Femur (tissue), 1 donor: ENCODE results near the gene SLC15A3.

Experiments used
- DNase-seq: peaks from one replicate; pipeline ENCODE4 v3.0.0-alpha.2; 2017

Gene SLC15A3

GRCh38 chr11:60927600-60927999 is 24.4 kb downstream of the SLC15A3 start:
- DNase-seq, result no peak

GRCh38 chr11:60927061-60927592 is 24.8 kb downstream of the SLC15A3 start:
- DNase-seq, result no peak

GRCh38 chr11:60926500-60926899 is 25.5 kb downstream of the SLC15A3 start:
- DNase-seq, result no peak

GRCh38 chr11:60925868-60926267 is 26.1 kb downstream of the SLC15A3 start:
- DNase-seq, result no peak

GRCh38 chr11:60924906-60925853 is 26.8 kb downstream of the SLC15A3 start:
- no peak for DNase-seq

- DNase-seq, result peak; percentile 84
These were observed 27.7 kb downstream of the SLC15A3 start, which contains the start of gene TMEM132A for GRCh38 chr11:60924110-60924905. Gene TMEM132A, plus strand, starts transcription at chr11:60924460. Its CDS starts 174 bp downstream, at chr11:60924634.

GRCh38 chr11:60923800-60924109 is 28.2 kb downstream of the SLC15A3 start:
- no peak for DNase-seq

GRCh38 chr11:60923326-60923725 is 28.6 kb downstream of the SLC15A3 start:
- DNase-seq, result no peak

- DNase-seq, result no peak
These were observed 29.1 kb downstream of the SLC15A3 start for GRCh38 chr11:60922906-60923305.

- DNase-seq, result no peak
These were observed 30.1 kb downstream of the SLC15A3 start for GRCh38 chr11:60921777-60922335.

GRCh38 chr11:60921259-60921658 is 30.7 kb downstream of the SLC15A3 start:
- DNase-seq, result no peak

GRCh38 chr11:60919956-60920355 is 32.0 kb downstream of the SLC15A3 start:
- no peak for DNase-seq

- DNase-seq, result no peak
These were observed 32.7 kb downstream of the SLC15A3 start for GRCh38 chr11:60919320-60919719.

- no peak for DNase-seq
These were observed 33.1 kb downstream of the SLC15A3 start for GRCh38 chr11:60918939-60919265.

- DNase-seq, result no peak
These were observed 33.6 kb downstream of the SLC15A3 start for GRCh38 chr11:60918251-60918938.

GRCh38 chr11:60917267-60917666 is 34.7 kb downstream of the SLC15A3 start:
- DNase-seq, result no peak

GRCh38 chr11:60916669-60917206 is 35.2 kb downstream of the SLC15A3 start:
- no peak for DNase-seq

- peak; percentile 59 for DNase-seq
These were observed 36.6 kb downstream of the SLC15A3 start for GRCh38 chr11:60915248-60915914.

- peak; percentile 76 for DNase-seq
These were observed 37.2 kb downstream of the SLC15A3 start for GRCh38 chr11:60914633-60915247.

GRCh38 chr11:60913793-60914632 is 38.0 kb downstream of the SLC15A3 start, which contains the start of gene TMEM109:
Gene TMEM109, plus strand, starts transcription at chr11:60914158. Its CDS starts 5,536 bp downstream, at chr11:60919694.
- DNase-seq, result peak; percentile 93
